Ectodermal cell (in vitro differentiated cells): ENCODE data around the gene C1QTNF8.

Experiments
- H3K27ac ChIP-seq: 2 replicates; pipeline ENCODE4 v1.7.0; 2013; ENCODE audit warnings: mild to moderate bottlenecking, low read depth, low read length; ENCODE audit not compliant: insufficient read depth, poor library complexity, severe bottlenecking
- H3K27me3 ChIP-seq: 2 replicates; pipeline ENCODE4 v1.7.0; 2013; ENCODE audit warnings: mild to moderate bottlenecking, low read length; ENCODE audit not compliant: insufficient read depth, control insufficient read depth, poor library complexity, severe bottlenecking
- H3K36me3 ChIP-seq: one replicate; pipeline ENCODE4 v1.7.0; 2013; ENCODE audit warnings: low read length; ENCODE audit not compliant: control insufficient read depth, insufficient read depth
- H3K4me1 ChIP-seq: one replicate; pipeline ENCODE4 v1.7.0; 2013; ENCODE audit warnings: low read length; ENCODE audit not compliant: control insufficient read depth, insufficient read depth
- H3K4me3 ChIP-seq: 2 replicates; pipeline ENCODE4 v1.7.0; 2013; ENCODE audit warnings: low read depth, low read length, control low read depth; ENCODE audit not compliant: insufficient read depth
- H3K9me3 ChIP-seq: 2 replicates; pipeline ENCODE4 v1.7.0; 2013; ENCODE audit warnings: mild to moderate bottlenecking, low read length, moderate library complexity; ENCODE audit not compliant: control insufficient read depth
- WGBS, 2 experiments: methylation state at CpG; one replicate each; pipeline ENCODE4 v1.1.7; 2013; ENCODE audit warnings: missing lambda C conversion rate in 2 of 2; 5-methylcytosine and 5-hydroxymethylcytosine counted together

Gene C1QTNF8

DNA sequence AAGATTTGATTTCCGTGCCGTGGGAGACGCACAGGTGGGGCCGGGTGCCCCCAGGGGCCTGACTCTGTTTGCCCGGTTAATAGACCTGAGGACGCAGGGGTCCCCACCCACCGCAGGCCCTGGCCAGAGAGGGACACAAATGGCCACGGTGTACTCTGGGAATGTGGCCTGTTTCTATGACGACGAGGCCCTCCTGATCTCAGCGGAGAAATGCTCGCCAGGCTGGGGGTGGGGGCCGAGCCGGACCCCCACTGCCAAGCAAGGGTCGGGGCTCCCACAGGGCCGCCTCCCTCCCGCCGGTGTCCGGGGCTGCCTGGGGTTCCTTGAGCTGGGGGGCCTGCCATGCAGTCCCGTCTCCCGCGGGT, 24.5 kb upstream of the C1QTNF8 start:
- H3K27ac ChIP-seq, result no peak overlapping the region
- H3K4me1 ChIP-seq, result peaks cover 18% of the 10 kb centered on the region
- no peaks in the 10 kb centered on the region for H3K27me3 ChIP-seq
- H3K4me3 ChIP-seq, result no peak overlapping the region
- no peaks in the 10 kb centered on the region for H3K36me3 ChIP-seq
- H3K9me3 ChIP-seq, result no peaks in the 10 kb centered on the region
- WGBS, 2 experiments, result 90 to 91% methylated on average over 22 of the region's 22 CpGs

DNA sequence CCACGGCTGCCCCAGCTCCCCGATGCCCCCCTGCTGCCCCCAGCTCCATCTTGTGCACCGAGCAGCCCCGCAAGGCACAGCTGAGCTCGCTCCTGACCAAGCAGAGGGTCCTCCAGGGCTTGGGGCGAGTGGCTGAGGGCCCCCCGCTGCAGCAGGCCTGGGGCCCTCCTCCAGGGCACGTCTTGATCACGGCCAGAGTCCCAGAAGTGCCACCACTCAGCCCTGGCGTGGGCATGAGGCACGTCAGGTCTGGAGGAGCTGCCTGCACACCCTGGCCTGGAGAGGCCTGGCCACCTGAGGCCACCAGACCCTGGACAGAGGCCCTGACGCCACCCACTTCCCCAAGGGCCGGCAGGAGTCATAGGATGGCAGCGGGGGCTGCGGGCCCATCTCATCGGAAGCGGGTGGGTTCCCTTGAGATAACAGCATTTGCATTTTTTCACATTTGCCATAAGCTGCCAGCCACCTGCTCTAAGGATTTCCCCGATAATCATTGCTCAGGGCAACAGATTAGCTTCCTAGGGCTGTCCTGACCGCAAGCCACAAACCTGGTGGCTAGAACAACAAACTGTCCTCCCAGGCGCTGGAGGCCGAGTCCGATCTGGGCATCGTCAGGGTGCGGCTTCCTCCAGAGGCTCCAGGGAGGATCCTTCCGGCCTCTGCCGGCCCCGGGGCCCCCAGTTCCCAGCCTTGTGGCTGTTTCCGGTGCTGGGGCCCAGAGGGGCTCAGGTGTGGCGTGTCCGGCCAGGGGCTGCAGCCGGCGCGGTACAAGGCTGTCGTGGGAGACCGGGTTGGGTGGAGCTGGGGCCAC, 23.9 kb upstream of the C1QTNF8 start:
- H3K4me1 ChIP-seq, result peaks cover 13% of the 10 kb centered on the region
- no peak overlapping the region for H3K27ac ChIP-seq
- no peaks in the 10 kb centered on the region for H3K9me3 ChIP-seq
- H3K27me3 ChIP-seq, result no peaks in the 10 kb centered on the region
- no peak overlapping the region for H3K4me3 ChIP-seq
- 93 to 94% methylated on average over 35 of the region's 35 CpGs for WGBS, 2 experiments
- H3K36me3 ChIP-seq, result no peaks in the 10 kb centered on the region

DNA sequence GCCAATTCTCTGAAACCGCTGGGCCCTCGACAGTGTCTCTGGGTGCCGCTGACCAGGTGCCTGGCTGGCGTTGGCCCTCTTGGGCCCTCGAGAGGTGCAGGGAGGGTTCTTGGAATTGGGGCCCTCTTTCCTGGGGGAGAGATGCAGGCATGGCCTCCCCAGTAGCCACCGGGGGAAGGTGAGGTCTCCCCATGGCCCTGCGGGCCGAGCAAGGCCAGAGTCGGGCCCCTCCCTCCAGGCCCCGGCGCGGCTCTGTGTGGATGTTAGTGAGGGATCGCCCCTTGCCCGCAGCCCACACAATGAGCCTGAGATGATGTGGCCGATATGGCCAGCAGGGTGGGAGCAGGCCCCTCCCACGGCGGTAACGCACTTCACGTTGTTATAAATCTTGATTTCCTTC, 23.1 kb upstream of the C1QTNF8 start:
- Histone ChIP-seq H3K4me3 (no peak overlapping the region), H3K27me3 (no peaks in the 10 kb centered on the region), H3K27ac (no peak overlapping the region), H3K9me3 (no peaks in the 10 kb centered on the region), H3K4me1 (peaks cover 13% of the 10 kb centered on the region), H3K36me3 (no peaks in the 10 kb centered on the region)
- WGBS, 2 experiments, result 94% methylated on average over 19 of the region's 19 CpGs

DNA sequence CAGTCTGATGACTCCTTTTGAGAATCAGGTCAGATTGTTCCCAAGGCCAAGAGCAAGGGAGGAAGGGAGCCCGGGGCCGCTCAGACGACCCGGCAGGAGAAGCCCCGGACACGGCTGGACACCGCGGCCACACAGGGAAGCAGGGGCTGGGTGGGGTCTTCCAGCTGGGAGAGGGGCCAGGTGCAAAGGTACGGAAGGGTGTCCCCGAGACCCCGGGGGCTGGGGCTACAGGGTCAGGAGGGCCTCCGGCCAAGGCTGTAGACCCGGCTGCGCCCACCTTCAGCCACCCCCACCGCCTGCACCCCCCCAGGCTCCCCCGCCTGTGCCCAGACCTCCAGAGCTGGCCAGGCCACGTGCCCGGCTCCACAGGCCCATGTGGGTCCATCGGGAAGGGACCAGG, 21.9 kb upstream of the C1QTNF8 start:
- Histone ChIP-seq H3K27me3 (peaks cover 4% of the 10 kb centered on the region), H3K27ac (no peak overlapping the region), H3K4me1 (peaks cover 13% of the 10 kb centered on the region), H3K4me3 (no peak overlapping the region), H3K9me3 (no peaks in the 10 kb centered on the region), H3K36me3 (no peaks in the 10 kb centered on the region)
- WGBS, 2 experiments, result 90 to 92% methylated on average over 19 of the region's 19 CpGs

DNA sequence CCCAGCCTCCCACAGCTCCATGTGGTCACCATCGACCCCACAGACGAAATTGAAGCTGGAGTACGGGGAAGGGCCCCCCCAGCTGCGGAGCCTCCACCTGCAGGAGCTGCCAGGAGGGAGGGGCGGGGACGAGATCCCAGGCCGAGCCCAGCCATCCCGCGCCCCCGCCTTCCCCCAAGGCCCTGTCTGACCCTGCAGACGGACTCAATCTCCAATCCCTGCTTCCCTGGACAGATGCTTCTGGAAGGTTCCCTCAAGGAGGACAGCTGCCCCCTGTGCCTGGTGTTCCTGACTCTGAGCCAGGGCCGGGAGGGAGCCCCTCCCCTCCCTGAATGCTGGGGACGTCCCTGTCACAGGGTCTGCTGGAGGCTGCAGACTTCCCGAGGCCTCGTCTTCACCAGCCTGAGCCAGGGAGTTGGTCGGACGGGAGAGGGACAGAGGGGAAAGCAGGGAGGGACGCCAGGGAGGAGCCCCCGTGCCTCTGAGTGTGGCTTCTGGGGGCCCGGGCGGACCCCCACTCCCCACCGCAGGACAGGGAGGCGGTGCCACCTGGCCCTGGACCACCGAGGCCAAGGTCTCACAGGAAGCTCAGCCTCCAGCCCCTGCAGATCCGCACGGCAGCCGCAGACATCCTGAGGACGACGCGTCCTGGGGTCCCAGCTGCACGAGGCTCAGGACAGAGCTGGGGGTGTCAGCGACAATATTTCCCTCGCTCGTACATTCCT, 21.3 kb upstream of the C1QTNF8 start:
- Histone ChIP-seq H3K4me1 (peaks cover 13% of the 10 kb centered on the region), H3K36me3 (no peaks in the 10 kb centered on the region), H3K9me3 (no peaks in the 10 kb centered on the region), H3K27ac (no peak overlapping the region), H3K4me3 (no peak overlapping the region), H3K27me3 (peaks cover 4% of the 10 kb centered on the region)
- WGBS, 2 experiments, result 85% methylated on average over 34 of the region's 34 CpGs

DNA sequence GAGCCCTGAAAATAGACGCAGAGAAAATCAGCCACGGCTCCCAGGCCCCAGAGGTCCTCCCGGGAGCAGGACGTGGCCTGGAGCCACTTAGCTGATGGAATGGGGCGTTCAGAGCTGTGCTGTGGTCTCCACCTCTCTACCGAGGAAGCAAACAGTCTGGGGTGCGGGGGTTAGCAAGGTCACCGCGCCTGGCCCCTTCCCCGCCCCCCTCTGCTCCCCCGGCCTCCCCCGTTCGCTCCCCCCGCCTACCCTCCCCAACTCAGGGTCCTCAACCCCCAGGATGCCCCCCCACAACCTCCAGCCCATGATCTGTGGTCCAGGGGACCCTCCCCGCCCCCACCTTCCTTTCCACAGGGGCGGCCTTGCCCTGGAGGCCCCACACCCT, 20.6 kb upstream of the C1QTNF8 start:
- WGBS, 2 experiments, result 90% methylated on average over 11 to 12 of the region's 16 CpGs

DNA sequence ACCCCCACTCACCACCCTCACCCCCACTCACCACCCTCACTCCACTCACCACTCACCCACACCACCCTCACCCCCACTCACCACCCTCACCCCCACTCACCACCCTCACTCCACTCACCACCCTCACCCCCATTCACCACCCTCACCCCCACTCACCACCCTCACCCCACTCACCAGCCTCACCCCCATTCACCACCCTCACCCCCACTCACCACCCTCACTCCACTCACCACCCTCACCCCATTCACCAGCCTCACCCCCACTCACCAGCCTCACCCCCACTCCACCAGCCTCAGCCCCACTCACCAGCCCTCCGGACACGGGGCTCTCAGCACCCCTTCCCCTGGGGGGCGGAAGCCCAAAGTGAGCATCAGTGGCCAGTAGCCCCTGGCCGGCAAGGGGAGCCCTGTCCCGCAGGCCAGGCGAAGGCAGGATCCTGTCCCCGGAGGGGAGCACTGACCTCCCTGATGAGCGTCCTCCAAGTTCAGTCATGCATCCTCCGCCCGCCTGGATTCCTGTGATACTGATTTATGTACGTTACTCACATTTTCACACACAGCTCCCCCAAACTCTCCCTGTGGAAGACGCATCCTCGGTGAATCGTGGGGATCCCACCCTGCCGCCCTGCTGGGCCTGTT, 18.0 kb upstream of the C1QTNF8 start:
- Histone ChIP-seq H3K4me3 (no peak overlapping the region), H3K27ac (no peak overlapping the region), H3K36me3 (no peaks in the 10 kb centered on the region), H3K4me1 (no peaks in the 10 kb centered on the region), H3K9me3 (no peaks in the 10 kb centered on the region), H3K27me3 (peaks cover 4% of the 10 kb centered on the region)
- 89 to 90% methylated on average over 15 of the region's 15 CpGs for WGBS, 2 experiments

More for the DNA sequence above, 20.6 kb upstream of the C1QTNF8 start:
- Histone ChIP-seq H3K4me3 (no peak overlapping the region), H3K9me3 (no peaks in the 10 kb centered on the region), H3K27me3 (peaks cover 4% of the 10 kb centered on the region), H3K4me1 (peaks cover 12% of the 10 kb centered on the region), H3K36me3 (no peaks in the 10 kb centered on the region), H3K27ac (no peak overlapping the region)

DNA sequence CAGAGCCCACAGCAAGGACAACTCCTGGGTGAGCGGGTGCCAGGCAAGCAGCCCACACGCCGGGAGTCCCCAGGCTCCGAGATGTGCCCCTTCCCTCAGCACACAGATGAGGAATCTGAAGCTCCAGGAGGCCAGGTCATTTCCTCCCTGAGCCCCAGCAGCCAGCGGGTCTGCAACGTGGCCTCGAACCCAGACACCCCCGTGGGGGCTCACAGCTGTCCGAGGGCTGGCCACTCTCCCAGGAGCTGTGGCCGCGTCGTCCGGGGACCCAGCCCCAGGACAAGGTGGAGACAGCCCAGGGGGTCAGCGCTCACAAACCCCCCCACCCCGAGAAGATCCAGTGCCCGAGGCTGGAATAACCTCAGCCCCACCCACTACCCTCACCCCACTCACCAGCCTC, 17.4 kb upstream of the C1QTNF8 start:
- H3K4me1 ChIP-seq, result no peaks in the 10 kb centered on the region
- 87 to 91% methylated on average over 16 of the region's 16 CpGs for WGBS, 2 experiments

DNA sequence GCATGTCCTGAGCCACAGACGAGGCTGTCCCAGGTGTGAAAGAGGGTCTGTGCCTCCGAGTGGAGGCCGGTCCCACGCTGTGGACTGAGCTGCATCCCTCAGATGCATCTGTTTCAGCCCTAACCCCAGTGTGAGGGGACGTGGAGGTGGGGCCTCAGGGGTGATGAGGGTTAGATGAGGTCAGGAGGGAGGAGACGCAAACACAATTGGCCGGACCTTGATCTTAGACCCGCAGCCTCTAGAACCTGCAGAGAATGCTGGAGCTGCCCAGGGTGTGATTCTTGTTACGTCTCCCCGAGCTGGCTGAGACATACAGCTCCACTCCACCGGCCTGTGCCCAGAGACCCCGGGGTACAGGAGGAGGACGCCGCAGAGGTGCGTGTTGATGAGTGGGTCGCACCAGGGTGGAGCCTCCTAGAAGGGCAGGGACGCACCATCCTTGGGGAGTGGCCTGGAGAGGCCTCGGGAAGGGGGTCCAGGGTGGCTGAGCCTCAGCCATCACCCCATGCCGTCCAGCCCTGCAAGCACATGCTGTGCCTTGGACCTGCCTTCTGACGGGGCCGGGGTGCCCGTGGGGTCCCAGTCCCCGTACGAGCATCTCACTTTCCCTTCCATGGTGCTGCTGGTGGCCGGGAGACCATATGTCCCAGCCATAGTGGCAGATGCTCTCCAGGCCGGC, 16.6 kb upstream of the C1QTNF8 start:
- Histone ChIP-seq H3K4me1 (no peaks in the 10 kb centered on the region), H3K36me3 (no peaks in the 10 kb centered on the region), H3K27me3 (peaks cover 10% of the 10 kb centered on the region), H3K27ac (no peak overlapping the region), H3K4me3 (no peak overlapping the region), H3K9me3 (no peaks in the 10 kb centered on the region)
- WGBS, 2 experiments, result 87% methylated on average over 26 of the region's 26 CpGs

More for the DNA sequence above, 17.4 kb upstream of the C1QTNF8 start:
- no peaks in the 10 kb centered on the region for H3K9me3 ChIP-seq
- H3K36me3 ChIP-seq, result no peaks in the 10 kb centered on the region
- peaks cover 8% of the 10 kb centered on the region for H3K27me3 ChIP-seq
- no peak overlapping the region for H3K27ac ChIP-seq
- no peak overlapping the region for H3K4me3 ChIP-seq

DNA sequence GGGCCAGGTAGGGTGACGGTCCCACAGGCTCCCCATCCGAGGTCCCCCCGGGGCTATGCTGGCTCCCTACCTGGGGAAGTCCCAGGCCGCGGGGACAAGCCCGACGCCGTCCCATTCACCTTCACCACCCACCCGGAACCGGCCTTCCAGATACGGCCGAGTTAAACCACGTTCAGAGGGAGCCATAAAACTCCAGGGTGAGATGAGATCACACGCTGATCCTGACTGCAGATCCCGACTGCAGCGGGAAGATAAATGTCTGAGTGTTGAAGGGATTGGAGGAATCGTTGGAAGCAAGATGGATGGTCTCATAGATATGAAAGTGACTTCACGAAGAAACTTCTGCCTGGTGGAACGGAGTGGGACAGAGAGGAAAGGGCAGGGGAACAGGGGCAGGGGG, 13.6 kb upstream of the C1QTNF8 start:
- peaks cover 4% of the 10 kb centered on the region for H3K4me1 ChIP-seq
- H3K9me3 ChIP-seq, result no peaks in the 10 kb centered on the region
- 88% methylated on average over 19 of the region's 19 CpGs for WGBS, 2 experiments
- no peak overlapping the region for H3K27ac ChIP-seq
- no peaks in the 10 kb centered on the region for H3K36me3 ChIP-seq
- H3K4me3 ChIP-seq, result no peak overlapping the region
- H3K27me3 ChIP-seq, result peaks cover 20% of the 10 kb centered on the region
